Glomerular visceral epithelial cell (primary cell): ENCODE measurements around the gene PPP2R1B.
"Not testable (repeated sequence)": the region's sequence is repeated elsewhere in the genome, so short reads cannot be mapped to it uniquely, and the experiment has no call there.

Source experiments
- DNase-seq: peaks from one replicate; pipeline ENCODE4 v3.0.0-alpha.2; 2016; ENCODE audit errors: extremely low spot score

Gene PPP2R1B

DNA sequence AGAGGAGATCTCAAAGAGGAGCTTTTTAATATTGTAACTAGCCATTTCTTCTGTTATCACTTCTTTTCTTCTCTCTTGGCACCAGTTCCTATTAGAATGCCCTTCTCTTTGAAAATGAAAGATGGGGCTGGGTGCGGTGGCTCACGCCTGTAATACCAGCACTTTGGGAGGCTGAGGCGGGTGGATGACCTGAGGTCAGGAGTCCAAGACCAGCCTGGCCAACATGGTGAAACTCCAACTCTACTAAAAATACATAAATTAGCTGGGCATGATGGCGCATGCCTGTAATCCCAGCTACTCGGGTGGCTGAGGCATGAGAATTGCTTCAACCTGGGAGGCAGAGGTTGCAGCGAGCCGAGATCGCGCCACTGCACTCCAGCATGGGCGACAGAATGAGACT lies 18.1 kb upstream of the PPP2R1B start:
- not testable (repeated sequence) for DNase-seq

DNA sequence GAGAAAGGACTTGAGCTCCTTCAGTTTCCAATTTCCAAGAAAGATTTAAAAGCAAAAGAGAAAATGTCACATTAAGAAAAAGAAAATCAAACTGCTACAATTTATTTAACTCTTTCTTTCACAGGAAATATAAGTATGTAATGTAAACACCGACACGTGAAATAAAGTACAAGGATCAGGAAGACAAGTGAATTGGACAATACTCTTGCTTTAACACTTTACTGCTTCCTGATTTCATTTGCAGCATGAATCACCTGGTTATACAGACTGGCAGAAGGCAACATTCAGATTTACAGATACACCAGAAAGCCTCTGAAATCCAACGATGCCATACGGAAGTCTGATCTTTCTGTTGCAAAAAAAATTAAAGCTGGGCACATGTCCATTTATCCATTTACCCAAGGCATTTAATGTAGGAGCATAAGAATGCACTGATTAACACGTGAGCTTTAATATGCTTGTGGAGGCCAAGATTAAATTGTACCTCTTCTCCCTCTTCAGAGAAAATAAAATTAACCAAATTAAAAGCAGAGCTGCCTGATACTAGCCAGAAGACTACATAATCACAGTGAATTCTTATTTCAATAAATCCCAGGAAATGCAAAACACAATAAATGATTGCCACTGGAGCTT lies 16.0 kb upstream of the PPP2R1B start:
- DNase-seq: no peak

DNA sequence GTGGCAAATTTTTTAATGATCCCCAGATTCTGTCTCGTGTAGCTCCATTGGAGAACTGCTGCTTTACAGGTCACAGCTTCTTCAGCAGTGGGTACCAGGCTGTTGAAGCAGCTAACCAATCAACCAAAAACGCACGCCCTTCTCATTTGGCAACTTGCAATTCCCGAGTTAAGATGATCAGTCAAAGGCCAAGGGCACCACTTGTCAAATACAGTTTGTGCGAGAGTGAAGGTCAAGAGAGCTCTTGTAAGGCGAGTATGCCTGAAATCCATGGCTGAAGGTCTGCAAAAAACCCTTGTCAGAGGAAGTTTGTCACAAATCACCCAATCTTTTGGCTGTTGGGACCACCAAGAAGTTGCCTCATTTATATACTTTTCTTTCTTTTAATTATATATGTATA lies 12.9 kb upstream of the PPP2R1B start:
- no peak for DNase-seq

DNA sequence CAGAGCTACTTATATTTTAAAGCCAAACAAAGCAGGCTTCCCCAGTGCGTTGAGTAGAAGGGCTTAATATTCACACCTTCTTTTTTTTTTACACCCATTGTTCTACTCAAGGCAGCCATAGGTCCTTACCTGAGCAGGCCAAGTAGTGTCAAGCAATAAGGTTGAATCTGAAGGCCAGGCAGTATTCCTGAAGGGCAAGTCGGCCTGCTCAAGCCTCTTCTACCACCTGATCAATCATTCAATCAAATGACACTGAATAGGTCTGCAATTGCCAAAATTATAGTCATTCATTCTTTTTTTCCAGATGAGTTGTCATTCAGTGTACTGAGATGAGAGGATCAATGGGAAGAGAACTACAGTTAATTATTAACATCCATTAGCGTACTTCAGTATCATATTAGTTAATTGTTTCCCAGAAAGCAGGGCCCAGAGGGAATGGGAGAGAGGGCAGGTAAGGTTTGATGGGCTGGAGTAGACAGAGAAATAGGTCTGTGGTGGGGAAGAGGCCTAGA lies 11.9 kb upstream of the PPP2R1B start:
- DNase-seq: no peak

DNA sequence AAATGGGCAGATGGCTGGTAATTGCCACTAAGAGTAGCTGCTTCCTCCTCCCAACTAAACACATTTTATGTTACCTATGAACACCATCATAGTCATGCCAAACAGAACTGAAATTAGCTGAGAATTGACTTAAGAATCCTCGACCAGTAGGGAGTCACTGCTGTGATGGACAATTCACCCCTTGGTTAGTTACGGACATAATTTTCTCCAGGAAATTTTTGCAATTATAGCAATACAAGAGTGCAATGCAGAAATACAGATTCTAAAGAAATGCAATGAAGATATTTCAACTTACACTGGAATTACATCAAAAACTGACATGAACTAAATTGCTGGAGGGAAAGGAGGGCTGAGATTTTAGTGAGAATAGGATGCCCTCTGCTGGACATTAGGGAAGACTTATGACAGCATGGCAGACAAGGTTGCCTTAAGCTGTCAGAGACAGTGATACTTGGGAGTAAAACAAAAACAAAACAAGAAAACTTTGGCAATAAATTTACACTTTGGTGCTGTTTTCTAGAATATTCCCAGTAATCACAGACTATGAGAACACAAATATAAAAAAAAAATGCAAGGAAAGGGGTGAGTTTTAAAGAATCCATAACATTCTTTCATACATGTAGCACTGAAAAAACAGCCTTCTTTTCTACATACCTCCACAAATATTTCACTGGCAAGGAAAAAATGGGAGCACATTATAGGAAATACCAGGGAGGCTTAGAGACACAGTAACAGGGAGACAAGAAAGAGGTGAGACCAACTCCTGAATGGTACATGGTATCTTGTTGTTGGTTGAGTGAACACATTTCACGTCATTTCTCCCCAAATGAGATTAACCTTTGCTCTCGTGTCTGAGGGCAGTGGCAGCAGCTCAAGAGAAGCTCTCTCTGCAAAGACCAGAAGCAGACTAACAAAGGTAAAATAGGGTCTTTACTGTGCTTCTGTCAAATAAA lies 11.2 kb upstream of the PPP2R1B start:
- peak; percentile 67 for DNase-seq

DNA sequence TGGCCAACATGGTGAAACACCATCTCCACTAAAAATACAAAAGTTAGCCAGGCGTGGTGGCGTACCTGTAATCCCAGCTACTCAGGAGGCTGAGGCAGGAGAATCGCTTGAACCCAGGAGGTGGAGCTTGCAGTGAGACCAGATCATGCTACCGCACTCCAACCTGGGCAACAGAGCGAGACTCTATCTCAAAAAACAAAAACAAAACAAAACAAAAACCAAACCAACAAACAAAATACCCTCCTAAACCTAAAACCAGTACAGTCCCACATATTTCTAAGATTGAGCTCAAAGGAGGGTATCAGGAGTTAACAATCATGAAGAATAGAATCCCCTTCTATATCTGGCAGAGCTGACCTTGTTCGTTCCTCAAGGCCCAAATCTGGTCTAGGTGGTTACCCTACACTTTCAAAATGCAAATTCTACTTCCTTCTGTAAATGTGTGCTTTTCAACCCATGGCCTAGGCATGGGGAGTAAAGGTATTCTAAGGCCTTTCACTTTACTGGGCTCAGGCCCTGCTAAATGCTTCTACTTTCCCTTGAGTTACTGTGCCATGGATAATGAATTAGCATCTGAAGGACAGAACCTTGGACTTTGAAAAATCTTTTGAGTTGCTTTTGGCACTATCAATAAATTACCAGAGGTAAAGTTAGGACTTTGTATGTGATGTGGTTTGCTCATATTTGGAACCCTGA lies 10.4 kb upstream of the PPP2R1B start:
- no peak for DNase-seq

DNA sequence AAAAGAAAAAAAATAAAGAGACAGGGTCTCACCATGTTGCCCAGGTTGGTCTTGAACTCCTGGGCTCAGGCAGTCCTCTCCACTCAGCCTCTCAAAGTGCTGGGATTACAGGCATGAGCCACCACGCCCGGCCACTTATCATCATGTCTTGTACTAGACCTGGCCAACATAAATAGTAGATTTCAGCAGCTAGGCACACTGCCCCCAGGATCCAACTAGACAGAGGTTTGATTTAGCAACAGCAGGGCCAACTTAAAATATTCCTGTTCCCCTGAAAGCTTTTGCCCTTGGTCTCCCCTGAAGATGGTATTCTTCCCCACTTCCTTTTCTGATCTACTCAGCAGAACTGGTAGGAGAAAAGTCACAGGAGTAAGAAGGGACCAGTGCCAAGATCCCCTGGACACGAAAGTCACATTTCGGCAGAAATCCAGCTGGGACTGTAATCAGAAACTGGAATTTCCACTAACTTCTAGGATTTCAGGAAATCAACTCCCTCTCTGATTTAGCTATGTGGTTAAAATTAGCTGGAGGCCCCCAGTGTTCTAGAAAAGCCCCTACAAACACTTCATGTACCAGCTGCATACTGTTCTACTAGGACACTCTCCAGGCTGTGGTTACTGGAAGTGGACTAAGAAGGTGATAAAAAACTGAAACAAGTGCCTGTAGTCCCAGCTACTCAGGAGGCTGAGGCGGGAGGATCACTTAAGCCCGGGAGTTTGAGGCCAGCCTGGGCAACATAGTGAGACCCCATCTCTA lies 8.9 kb upstream of the PPP2R1B start:
- DNase-seq: no peak

DNA sequence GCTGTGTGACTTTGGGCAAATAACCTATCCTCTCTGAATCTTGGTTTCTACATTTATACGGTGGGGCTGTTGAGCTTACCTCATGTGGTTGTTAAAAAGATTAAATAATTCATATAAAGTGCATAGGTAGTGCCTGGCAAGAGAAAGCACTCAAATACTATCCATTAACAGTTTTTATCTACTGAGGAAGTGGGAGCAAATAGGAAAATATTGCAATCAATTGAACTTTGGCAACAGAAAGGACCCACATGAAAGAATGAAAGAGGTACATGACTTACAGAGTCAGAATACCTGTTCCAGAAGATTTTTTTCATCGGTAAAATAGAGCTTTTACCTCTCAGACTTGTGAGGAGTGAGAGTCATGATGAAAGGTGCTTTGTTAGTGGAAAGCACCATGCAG lies 6.3 kb upstream of the PPP2R1B start:
- no peak for DNase-seq

DNA sequence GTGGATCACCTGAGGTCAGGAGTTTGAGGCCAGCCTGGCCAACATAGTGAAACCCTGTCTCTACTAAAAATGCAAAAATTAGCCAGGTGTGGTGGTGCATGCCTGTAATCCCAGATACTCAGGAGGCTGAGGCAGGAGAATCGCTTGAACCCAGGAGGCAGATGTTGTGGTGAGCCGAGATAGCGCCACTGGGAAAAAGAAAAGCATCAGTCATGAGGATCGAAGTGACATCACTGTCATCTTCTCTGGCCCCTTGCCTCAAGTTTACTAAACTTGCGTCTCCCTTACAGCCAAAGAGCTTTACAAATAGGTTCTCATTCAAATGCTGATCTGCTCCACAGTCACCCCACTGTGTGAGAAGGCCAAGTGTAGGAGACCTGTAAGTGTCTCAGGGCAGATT lies 5.0 kb upstream of the PPP2R1B start:
- not testable (repeated sequence) for DNase-seq

DNA sequence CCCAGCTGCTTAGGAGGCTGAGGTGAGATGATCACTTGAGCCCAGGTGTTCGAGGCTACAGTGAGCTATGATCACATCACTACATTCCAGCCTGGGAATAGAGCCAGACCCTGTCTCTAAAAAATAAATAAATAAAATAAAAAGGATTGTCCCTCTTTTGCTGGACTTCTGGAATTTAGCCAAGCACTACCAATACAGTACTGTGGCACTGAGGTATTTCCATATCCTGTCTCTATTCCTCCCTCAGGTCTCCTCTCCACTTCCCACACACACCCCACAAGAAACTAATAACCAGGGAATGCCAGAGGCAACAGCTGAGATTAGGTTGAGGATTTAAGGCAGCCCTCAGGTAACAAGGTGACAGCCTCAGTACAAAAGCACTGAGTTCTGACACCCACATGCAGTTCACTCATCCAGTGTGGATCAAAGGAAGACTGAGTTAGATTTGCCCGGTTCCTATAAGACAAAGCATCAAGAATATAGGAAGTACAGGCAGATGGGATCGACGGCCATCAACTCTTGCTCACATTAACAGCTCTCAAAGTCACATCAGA lies 4.5 kb upstream of the PPP2R1B start:
- peak; percentile 2 for DNase-seq

DNA sequence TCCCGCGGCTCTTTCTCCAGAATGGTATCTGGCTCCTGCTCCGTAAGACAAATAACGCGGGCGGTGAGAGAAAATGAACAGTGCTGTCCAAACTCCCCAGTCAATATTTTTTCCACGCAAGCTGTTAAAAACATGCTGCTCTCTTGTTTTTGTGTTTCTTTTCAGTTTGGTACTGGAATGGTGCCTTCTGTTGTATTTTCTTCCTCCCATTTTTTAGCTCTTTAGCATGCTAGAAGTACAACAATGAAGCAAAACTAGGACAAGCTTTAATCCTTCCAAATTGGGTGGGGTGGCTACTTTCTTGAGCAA lies 599 bp upstream of the PPP2R1B start:
- no peak for DNase-seq

DNA sequence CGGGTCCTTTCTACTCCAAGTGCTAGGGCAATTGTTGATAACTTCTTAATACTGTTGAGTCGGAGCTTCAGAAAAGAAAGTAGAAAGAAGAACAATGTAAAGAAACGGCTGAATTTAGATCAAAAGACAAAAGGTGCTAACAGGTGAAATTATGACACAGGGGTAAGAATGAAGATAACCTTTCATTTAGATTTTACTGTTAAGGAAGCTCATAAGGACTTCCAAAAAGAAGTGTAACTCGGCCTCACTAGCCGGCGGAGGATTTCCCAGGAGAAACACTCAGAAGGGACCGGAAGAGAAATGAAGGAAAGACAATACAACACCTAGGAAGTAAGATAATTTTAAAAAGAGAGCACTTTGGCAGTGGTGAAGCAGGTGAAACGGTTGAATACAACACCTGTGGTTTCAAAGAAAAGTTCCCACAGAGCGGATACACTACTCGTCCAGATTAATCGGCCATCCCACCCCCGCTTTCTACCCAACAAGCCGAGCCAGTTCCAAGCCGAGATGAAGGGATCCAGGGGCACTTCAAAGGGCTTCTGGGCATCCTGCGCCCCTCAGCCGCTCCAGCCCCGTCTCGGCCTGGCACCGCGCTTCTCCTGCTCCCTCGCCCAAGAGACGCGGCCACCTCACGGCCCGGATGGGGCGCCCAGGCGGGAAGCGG lies 737 bp downstream of the PPP2R1B start:
- DNase-seq: no peak

DNA sequence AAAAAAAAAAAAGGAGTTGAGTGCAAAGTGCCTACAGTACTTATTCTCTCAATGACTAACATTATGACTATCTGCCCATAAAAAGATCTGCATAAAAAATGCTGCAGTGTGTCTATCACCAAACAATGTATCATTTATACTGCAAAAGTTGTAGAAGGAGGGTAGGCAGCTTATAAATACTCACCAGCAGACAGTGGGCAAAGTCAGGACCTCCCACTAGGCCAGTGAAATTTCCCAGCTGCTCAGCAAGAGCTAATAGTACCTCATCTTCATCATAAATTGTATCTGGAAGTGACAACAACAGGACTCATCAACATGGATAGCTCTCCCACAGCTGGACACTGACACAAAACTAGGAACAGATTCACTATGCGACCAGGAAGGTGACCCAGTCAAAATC lies 1.6 kb downstream of the PPP2R1B start:
- DNase-seq: no peak

DNA sequence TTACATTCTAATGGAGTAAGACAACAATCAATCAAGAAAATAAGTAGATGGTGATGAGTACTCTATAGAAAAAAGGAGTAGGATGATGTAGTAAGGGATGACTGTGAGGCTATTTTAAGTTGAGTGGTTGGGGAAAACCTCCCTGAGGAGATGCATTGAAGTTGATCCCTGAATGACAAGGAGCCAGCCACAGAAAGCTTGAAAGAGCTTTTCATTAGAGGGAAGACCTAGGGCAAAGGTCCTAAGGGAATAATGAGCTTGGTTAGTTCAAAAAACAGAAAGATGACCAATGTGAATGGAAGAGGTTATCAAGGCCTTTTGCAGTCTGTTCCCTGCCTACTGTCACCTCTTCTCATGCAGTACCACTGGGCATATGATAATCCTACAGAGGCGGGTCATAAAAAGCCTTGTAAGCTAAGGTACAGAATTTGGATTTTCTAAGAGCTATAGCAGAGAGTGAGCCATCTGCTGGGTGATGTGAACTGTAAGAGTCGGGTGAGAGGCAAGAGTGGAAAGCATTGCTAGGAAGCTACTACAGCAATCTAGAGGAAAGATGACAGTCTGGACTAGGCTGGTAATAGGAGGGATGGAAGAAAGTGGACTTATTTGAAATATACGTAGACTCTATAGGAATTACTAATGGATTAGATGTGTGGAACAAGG lies 3.1 kb downstream of the PPP2R1B start:
- DNase-seq: no peak

DNA sequence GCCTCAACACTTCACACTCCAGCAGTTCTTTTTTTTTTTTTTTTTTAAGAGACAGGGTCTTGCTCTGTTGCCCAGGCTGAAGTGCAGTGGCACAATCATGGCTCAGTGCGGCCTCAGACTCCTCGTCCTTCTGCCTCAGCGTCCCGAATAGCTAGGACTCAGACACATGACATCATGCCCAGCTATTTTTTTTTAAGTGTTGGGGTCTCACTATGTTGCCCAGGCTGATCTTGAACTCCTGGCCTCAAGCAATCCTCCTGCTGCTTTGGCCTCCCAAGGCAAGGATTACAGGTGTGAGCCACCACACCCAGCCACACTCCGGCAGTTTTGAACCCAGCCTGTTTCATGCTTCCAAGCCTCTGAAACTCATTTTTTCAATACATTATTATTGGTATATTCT lies 3.7 kb downstream of the PPP2R1B start:
- no peak for DNase-seq

DNA sequence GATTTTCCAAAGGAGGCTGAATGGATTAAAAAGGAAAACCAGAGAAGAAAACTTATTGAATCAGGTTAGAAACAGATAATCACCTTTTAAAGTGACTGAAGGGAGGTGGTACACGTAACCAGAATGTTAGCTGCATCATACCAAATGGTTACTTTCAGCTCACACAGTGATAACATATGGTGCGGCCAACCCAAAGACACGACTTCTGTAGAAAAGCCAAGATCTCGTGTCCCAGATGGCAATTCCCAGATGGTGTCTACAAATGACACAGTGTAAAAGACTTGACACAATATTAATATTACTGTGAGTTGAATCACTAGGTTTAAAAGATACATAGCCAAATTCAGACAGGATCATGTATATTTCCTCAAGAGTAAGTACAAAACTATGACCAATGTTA lies 5.2 kb downstream of the PPP2R1B start:
- no peak for DNase-seq

DNA sequence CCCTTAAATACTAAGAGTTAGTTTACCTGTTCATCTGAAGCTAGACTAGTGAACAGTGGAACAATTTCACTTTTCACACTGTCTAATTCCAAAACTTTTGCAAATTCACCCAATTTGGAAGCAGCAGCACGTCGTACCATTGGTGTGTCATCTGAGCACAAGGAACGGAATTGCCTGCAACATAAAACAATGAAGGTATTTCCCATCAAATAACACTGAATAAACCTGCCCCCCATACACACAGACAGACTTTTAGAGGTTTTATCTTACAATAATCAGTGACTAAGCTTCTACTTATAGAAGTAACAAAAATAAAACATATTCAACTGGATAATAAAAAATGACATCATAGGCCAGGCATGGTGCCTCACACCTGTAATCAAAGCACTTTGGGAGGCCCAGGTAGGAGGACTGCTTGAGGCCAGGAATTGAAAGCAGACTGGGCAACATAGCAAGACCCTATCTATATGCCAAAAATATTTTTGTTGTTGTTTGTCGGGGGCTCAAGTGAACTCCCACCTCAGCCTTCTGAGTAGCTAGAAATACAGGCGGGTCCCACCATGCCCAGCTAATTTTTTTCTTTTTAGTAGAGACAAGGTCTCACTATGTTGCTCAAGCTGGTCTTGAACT lies 6.3 kb downstream of the PPP2R1B start:
- DNase-seq: no peak

DNA sequence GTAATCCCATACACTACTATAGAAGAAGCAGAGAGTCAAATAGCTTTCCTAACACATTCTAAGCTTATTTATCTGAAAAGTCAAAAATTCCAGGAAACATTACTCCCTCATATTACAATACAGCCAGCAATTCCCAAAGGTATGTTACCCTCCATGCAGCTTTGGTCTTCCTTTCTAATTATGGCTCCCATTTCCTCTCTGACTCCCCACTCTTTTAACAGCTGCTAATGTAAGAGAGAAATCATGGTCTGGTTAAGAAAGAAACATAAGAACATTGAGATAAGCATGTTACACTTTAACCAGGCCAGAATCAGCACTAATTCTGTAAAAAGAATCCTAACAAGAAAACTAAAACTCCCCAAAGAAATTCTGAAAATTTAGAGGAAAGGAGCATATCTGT lies 6.8 kb downstream of the PPP2R1B start:
- DNase-seq: no peak

DNA sequence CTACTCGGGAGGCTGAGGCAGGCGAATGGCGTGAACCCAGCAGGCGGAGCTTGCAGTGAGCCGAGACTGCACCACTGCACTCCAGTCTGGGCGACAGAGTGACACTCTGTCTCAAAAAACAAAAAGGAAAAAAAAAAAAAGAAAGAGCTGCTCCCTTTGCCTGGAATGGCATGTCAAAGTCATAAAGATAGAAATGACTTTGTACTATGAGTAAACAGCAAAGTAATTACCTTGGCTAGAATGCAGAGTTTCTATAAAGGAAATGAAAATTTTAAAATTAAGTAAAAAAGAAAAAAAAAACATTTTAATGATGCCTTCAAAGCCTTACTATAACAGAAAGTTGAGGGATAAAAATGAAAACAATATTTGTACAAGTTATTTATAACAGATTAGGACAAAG lies 10.1 kb downstream of the PPP2R1B start:
- DNase-seq: no peak

DNA sequence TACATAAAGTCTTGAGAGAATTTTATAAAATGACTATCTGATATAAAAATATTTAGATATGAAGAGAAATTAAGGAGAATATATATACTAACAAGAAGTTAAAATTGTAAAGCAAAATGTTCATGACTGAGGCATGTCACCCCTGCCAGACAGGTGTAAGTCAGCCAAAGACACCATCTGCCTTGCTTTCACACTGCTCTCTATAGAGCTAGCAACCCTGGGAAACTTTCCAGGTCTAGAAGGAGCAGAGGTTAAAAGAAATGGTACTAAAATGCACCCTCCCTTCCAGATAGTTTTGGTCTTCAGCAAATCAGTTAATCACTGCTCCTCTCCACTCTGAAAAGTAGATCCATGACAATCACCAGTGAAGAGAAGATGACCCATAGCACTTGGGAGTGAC lies 16.5 kb downstream of the PPP2R1B start:
- DNase-seq: no peak
